Activated naive CD8-positive, alpha-beta T cell (primary cell): Measurements from ENCODE around the gene LIN52.

Source experiments
- H3K27ac Mint-ChIP-seq: one replicate; pipeline ENCODE4 v1.8.0; 2021; ENCODE audit warnings: mixed read lengths
- H3K27me3 Mint-ChIP-seq: one replicate; pipeline ENCODE4 v1.8.0; 2021; ENCODE audit warnings: mixed read lengths
- H3K36me3 Mint-ChIP-seq: one replicate; pipeline ENCODE4 v1.8.0; 2021; ENCODE audit warnings: mixed read lengths
- H3K4me1 Mint-ChIP-seq: one replicate; pipeline ENCODE4 v1.8.0; 2021; ENCODE audit warnings: low read depth, mixed read lengths
- H3K4me3 Mint-ChIP-seq: one replicate; pipeline ENCODE4 v1.8.0; 2021; ENCODE audit warnings: mild to moderate bottlenecking, mixed read lengths
- H3K9me3 Mint-ChIP-seq: one replicate; pipeline ENCODE4 v1.8.0; 2021; ENCODE audit warnings: low read depth, mixed read lengths

Gene LIN52, protein sequence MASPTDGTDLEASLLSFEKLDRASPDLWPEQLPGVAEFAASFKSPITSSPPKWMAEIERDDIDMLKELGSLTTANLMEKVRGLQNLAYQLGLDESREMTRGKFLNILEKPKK

DNA sequence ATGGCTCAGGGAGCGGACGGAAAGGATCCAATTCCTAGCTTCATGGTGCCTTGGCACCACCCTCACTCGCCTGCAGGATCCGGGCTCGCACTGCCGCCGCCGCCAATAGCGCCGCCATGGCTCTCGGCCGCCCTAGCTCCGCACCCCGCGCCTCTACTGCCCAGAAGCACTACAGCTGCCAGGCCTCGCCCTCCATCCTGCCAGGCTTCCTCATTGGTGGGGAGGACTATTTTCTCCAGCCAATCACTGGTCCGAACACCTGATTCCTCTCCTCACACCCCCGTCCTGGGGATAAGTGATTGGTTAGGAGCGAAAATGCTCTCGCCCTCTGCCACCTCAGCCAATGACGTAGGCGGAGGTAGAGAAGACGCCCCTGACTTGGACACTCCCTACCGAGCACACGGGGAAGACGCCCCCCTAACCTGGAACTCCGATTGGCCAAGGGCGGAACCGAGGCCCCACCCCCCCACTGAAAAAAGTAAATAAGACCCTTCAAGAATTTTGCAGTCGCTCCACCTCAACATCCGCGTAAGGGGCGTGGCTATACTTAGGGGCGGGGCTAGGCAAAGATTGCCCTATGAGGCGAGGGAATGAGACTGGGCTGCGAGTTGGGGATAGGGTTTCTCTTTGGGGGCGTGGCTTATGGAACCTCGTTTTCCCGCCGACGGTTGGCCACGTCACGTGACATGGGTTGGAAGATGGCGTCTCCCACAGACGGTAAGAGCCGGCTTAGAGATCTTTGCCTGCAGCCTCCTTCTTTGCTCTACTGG is at the start of gene LIN52, which contains the start of gene ALDH6A1:
LIN52 (plus strand) TSS at position 680 of the 770 bp plus-strand sequence; CDS start at position 699, 19 bp downstream.
ALDH6A1 (minus strand) TSS at position 177 of the 770 bp plus-strand sequence; CDS start at position 118, 59 bp downstream.
- Mint-ChIP-seq H3K27me3 (no peaks in the 10 kb centered on the region), H3K4me1 (peaks cover 33% of the 10 kb centered on the region), H3K27ac (peak within 1 kb of the TSS; percentile 99), H3K4me3 (peak within 1 kb of the TSS; percentile 100), H3K9me3 (no peaks in the 10 kb centered on the region), H3K36me3 (no peaks in the 10 kb centered on the region)

- H3K4me1 Mint-ChIP-seq, result no peaks in the 10 kb centered on the region
- no peaks in the 10 kb centered on the region for H3K27me3 Mint-ChIP-seq
- H3K9me3 Mint-ChIP-seq, result no peaks in the 10 kb centered on the region
- no peak overlapping the region for H3K4me3 Mint-ChIP-seq
- peaks cover 2% of the 10 kb centered on the region for H3K36me3 Mint-ChIP-seq
- H3K27ac Mint-ChIP-seq, result no peak overlapping the region
These were observed 49.2 kb upstream of the LIN52 start for GRCh38 chr14:74035556-74035955.

DNA sequence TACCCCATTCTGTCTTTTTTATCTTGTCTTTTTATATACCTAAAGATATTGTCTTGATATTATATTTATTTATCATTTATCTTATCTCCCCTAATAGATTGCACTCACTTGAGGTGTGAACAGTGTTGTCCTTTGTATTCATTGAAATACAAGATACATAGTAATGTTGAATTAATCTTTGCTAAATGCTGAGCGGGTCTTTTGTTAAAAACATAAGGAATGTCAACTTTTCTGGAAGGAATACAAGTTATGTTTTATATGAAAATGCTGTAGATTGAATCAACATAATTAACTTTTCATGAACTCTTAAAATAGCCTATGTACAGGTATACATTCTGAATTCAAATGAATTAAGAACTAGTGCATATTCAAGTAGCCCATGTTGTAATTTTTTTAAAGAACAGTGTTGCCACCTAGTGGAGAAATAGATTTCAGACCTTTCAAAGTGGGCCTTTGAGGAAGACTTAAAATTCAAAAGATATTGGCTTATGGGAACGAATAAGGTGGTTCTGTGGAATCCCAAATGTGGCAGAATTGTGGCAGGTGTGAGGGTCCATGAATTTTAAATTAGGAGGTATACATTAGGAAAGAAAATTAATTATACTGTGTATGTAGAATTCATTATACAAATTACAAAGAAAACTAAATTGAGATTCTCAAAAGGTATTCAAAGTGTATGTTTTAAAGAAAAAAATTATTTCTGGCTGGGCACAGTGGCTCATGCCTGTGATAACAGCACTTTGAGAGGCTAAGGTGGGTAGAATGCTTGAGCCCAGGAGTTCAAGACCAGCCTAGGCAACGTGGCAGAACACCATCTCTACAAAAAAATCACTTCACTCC is 46.5 kb upstream of the LIN52 start:
- H3K27ac Mint-ChIP-seq, result no peak overlapping the region
- no peaks in the 10 kb centered on the region for H3K9me3 Mint-ChIP-seq
- no peaks in the 10 kb centered on the region for H3K27me3 Mint-ChIP-seq
- H3K4me3 Mint-ChIP-seq, result no peak overlapping the region
- H3K4me1 Mint-ChIP-seq, result no peaks in the 10 kb centered on the region
- peaks cover 2% of the 10 kb centered on the region for H3K36me3 Mint-ChIP-seq

DNA sequence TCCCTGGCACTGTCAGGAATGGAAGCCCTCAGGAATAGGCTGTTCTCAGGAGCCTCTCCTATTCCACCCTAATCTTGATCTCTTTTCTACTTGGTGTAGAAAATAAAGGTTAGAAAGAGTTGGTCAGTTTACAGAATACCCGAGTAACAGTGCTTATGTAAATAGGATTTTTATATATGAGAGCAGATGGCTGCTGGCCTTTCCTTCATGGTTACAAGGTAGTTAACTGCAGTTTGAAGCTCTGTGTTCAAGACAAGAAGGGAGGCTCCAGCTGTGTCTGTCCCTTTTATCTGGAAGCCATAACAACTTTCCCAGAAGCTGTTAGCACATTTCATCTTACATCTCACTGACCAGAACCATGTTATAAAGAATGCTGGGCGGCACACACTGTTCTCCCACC is 42.5 kb upstream of the LIN52 start:
- no peak overlapping the region for H3K4me3 Mint-ChIP-seq
- H3K4me1 Mint-ChIP-seq, result no peaks in the 10 kb centered on the region
- H3K36me3 Mint-ChIP-seq, result no peaks in the 10 kb centered on the region
- no peaks in the 10 kb centered on the region for H3K27me3 Mint-ChIP-seq
- H3K9me3 Mint-ChIP-seq, result no peaks in the 10 kb centered on the region
- H3K27ac Mint-ChIP-seq, result no peak overlapping the region

GRCh38 chr14:74045522-74045921 is 39.2 kb upstream of the LIN52 start:
- Mint-ChIP-seq H3K4me3 (no peak overlapping the region), H3K27me3 (no peaks in the 10 kb centered on the region), H3K27ac (no peak overlapping the region), H3K36me3 (no peaks in the 10 kb centered on the region), H3K4me1 (no peaks in the 10 kb centered on the region), H3K9me3 (no peaks in the 10 kb centered on the region)

- no peaks in the 10 kb centered on the region for H3K27me3 Mint-ChIP-seq
- H3K36me3 Mint-ChIP-seq, result no peaks in the 10 kb centered on the region
- no peaks in the 10 kb centered on the region for H3K9me3 Mint-ChIP-seq
- no peak overlapping the region for H3K27ac Mint-ChIP-seq
- no peak overlapping the region for H3K4me3 Mint-ChIP-seq
- no peaks in the 10 kb centered on the region for H3K4me1 Mint-ChIP-seq
These were observed 36.5 kb upstream of the LIN52 start for GRCh38 chr14:74048281-74048680.

GRCh38 chr14:74049876-74050495 is 34.8 kb upstream of the LIN52 start:
- Mint-ChIP-seq H3K4me3 (no peak overlapping the region), H3K27ac (no peak overlapping the region), H3K36me3 (no peaks in the 10 kb centered on the region), H3K4me1 (no peaks in the 10 kb centered on the region), H3K27me3 (no peaks in the 10 kb centered on the region), H3K9me3 (no peaks in the 10 kb centered on the region)

DNA sequence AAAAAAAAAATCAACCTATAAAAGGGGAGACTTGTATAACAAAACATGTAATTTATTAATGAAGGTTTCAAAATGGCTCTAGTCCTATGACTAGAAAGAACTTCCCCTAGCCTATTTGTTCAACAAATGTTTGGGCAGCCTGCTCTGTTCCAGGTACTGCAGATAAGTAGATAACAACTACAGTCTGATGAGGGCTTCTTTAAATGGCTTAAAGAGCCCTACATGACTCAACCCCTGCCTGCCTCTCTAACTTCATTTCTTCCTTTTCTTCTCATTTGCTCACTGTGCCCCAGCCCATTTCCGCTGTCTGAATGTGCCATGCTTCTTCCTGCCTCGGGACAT is 22.0 kb upstream of the LIN52 start:
- no peaks in the 10 kb centered on the region for H3K4me1 Mint-ChIP-seq
- peaks cover 9% of the 10 kb centered on the region for H3K36me3 Mint-ChIP-seq
- H3K4me3 Mint-ChIP-seq, result no peak overlapping the region
- H3K9me3 Mint-ChIP-seq, result no peaks in the 10 kb centered on the region
- H3K27me3 Mint-ChIP-seq, result no peaks in the 10 kb centered on the region
- no peak overlapping the region for H3K27ac Mint-ChIP-seq

GRCh38 chr14:74064426-74064825 is 20.3 kb upstream of the LIN52 start:
- peaks cover 9% of the 10 kb centered on the region for H3K36me3 Mint-ChIP-seq
- no peaks in the 10 kb centered on the region for H3K27me3 Mint-ChIP-seq
- H3K9me3 Mint-ChIP-seq, result no peaks in the 10 kb centered on the region
- H3K4me1 Mint-ChIP-seq, result no peaks in the 10 kb centered on the region
- no peak overlapping the region for H3K27ac Mint-ChIP-seq
- H3K4me3 Mint-ChIP-seq, result no peak overlapping the region

GRCh38 chr14:74064883-74065282 is 19.9 kb upstream of the LIN52 start:
- H3K9me3 Mint-ChIP-seq, result no peaks in the 10 kb centered on the region
- H3K36me3 Mint-ChIP-seq, result peaks cover 7% of the 10 kb centered on the region
- no peaks in the 10 kb centered on the region for H3K27me3 Mint-ChIP-seq
- no peaks in the 10 kb centered on the region for H3K4me1 Mint-ChIP-seq
- no peak overlapping the region for H3K4me3 Mint-ChIP-seq
- H3K27ac Mint-ChIP-seq, result no peak overlapping the region

DNA sequence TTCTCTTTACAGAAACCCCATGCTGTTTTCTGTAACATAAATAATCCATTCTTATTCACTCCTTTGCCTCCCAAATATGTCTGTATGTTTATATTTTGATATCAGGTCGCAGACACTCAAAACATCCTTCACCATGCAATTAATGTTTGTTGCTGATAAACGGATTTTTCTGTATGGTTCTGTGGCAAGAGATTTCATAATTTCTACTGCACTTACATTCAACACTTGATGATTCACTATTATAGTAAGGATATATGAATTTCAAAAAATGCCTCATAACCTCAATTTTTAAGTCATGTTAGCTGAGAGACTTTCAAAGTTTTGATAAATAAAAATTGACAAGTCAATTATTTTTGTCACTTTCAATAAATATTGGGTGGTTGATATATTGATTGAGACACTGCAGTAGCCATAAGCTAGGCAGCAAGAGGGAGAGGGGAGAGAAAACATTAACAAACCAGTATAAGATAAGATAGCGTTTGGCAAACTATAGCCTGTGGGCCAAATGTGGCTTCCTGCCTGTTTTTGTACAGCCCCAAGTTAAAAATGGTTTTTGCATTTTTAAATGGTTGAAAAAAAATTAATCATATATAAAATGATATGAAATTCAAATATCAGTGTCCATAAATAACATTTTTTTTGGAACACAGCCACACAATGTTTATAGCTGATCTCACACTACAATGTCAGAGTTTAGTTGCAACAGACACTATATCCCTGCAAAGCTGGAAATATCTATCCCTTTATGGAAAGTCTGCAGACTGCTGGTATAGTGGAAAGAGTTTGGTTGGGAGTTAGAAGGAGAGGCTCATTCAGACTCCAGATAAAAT is 18.8 kb upstream of the LIN52 start:
- Mint-ChIP-seq H3K36me3 (peaks cover 3% of the 10 kb centered on the region), H3K4me1 (no peaks in the 10 kb centered on the region), H3K27ac (peak overlapping the region; percentile 3)

DNA sequence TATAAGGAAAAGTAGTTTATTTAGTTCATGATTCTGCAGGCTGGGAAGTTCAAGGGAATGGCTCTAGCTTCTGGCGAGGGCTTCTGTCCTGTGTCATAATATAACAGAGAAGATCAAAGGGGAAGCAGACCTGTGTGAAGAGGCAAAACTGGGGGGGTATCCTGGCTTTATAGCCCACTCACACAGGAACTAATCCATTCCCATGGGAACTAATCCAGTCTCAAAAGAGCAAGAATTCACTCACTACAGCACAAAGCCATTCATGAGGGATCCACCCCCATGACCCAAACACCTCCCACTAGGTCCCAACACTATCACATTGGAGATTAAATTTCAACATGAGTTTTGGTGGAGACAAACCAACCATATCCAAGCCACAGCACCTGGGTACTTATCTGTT is 7.4 kb upstream of the LIN52 start:
- no peaks in the 10 kb centered on the region for H3K4me1 Mint-ChIP-seq
- no peaks in the 10 kb centered on the region for H3K36me3 Mint-ChIP-seq
- H3K27ac Mint-ChIP-seq, result no peak overlapping the region
- H3K9me3 Mint-ChIP-seq, result no peaks in the 10 kb centered on the region
- no peak overlapping the region for H3K4me3 Mint-ChIP-seq
- no peaks in the 10 kb centered on the region for H3K27me3 Mint-ChIP-seq

More for the DNA sequence above, 18.8 kb upstream of the LIN52 start:
- Mint-ChIP-seq H3K9me3 (no peaks in the 10 kb centered on the region), H3K27me3 (no peaks in the 10 kb centered on the region), H3K4me3 (no peak overlapping the region)

GRCh38 chr14:74080820-74081460 is 3.8 kb upstream of the LIN52 start:
- Mint-ChIP-seq H3K36me3 (no peaks in the 10 kb centered on the region), H3K27me3 (no peaks in the 10 kb centered on the region), H3K4me1 (peaks cover 22% of the 10 kb centered on the region), H3K9me3 (no peaks in the 10 kb centered on the region), H3K27ac (no peak overlapping the region), H3K4me3 (no peak overlapping the region)

DNA sequence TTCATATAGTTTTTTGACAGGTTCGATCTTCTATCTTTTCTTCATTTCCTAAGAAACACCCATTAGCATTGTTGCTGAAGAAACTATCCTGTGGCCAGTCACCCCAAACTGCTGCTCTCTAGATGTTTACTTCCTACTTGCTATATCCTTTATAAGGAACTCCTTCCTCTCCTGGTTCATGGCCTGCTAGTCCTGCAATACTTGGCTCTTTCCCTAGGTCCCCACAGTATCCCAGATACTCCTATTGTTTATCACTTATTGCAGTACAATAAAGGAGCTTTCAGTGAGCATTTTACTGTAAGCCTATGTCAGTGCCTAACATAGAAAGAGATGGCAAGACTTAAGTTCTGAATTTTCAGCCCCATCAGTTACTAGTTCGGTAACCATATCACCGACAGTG is 3.3 kb upstream of the LIN52 start:
- Mint-ChIP-seq H3K9me3 (no peaks in the 10 kb centered on the region), H3K36me3 (no peaks in the 10 kb centered on the region), H3K4me3 (no peak overlapping the region), H3K4me1 (peaks cover 26% of the 10 kb centered on the region), H3K27me3 (no peaks in the 10 kb centered on the region), H3K27ac (no peak overlapping the region)
